WTC11 (cell line): ENCODE results near the gene METTL15.

Experiments
- CBFB ChIP-seq: sonication (generic); formaldehyde crosslinking; IDR thresholded peaks from 2 replicates; pipeline ENCODE4 v1.8.1; 2022; ENCODE audit warnings: mild to moderate bottlenecking, low read depth, missing genetic modification reagents
- CTCF ChIP-seq: fragments of 200-600 bp; IDR thresholded peaks from 2 replicates; pipeline ENCODE4 v1.8.0; 2022; ENCODE audit warnings: antibody characterized with exemption
- ETV6 ChIP-seq: sonication (generic); formaldehyde crosslinking; IDR thresholded peaks from 2 replicates; pipeline ENCODE4 v1.8.1; 2022; ENCODE audit warnings: mild to moderate bottlenecking, missing genetic modification reagents
- GABPB1 ChIP-seq: sonication (generic); formaldehyde crosslinking; IDR thresholded peaks from 2 replicates; pipeline ENCODE4 v1.8.1; 2023; ENCODE audit warnings: mild to moderate bottlenecking, missing genetic modification reagents
- HMGXB4 ChIP-seq: sonication (generic); formaldehyde crosslinking; IDR thresholded peaks from 2 replicates; pipeline ENCODE4 v1.8.1; 2023; ENCODE audit warnings: mild to moderate bottlenecking, moderate library complexity, missing genetic modification reagents
- JUN ChIP-seq: sonication (generic); formaldehyde crosslinking; IDR thresholded peaks from 2 replicates; pipeline ENCODE4 v1.8.0; 2023; ENCODE audit warnings: mild to moderate bottlenecking, missing genetic modification reagents
- MAX ChIP-seq: sonication (generic); formaldehyde crosslinking; IDR thresholded peaks from 2 replicates; pipeline ENCODE4 v1.8.0; 2022; ENCODE audit warnings: mild to moderate bottlenecking, missing genetic modification reagents
- MLX ChIP-seq: sonication (generic); formaldehyde crosslinking; IDR thresholded peaks from 2 replicates; pipeline ENCODE4 v1.8.1; 2023; ENCODE audit warnings: mild to moderate bottlenecking, missing genetic modification reagents, moderate library complexity
- NFE2L1 ChIP-seq: sonication (generic); formaldehyde crosslinking; IDR thresholded peaks from 2 replicates; pipeline ENCODE4 v1.8.1; 2023; ENCODE audit warnings: missing genetic modification reagents
- NFYB ChIP-seq: sonication (generic); formaldehyde crosslinking; conservative IDR thresholded peaks from 2 replicates; pipeline ENCODE4 v1.8.0; 2022; ENCODE audit warnings: low read depth, missing genetic modification reagents
- TCF7 ChIP-seq: sonication (generic); formaldehyde crosslinking; IDR thresholded peaks from 2 replicates; pipeline ENCODE4 v1.8.0; 2022; ENCODE audit warnings: mild to moderate bottlenecking, low read depth, missing genetic modification reagents, moderate library complexity
- TP53 ChIP-seq: sonication (generic); formaldehyde crosslinking; IDR thresholded peaks from 2 replicates; pipeline ENCODE4 v1.8.1; 2023; ENCODE audit warnings: mild to moderate bottlenecking, missing genetic modification reagents
- USF2 ChIP-seq: sonication (generic); formaldehyde crosslinking; IDR thresholded peaks from 2 replicates; pipeline ENCODE4 v1.8.1; 2023; ENCODE audit warnings: mild to moderate bottlenecking, missing genetic modification reagents, moderate library complexity
- ZBTB21 ChIP-seq: sonication (generic); formaldehyde crosslinking; IDR thresholded peaks from 2 replicates; pipeline ENCODE4 v1.8.1; 2023; ENCODE audit warnings: mild to moderate bottlenecking, missing genetic modification reagents, borderline replicate concordance

- TF ChIP-seq MAX (no peak), CTCF (no peak), JUN (CRISPR knock-in tag) (no peak), NFE2L1 (CRISPR knock-in tag) (no peak), ZBTB21 (CRISPR knock-in tag) (no peak), TCF7 (CRISPR knock-in tag) (no peak), MLX (CRISPR knock-in tag) (no peak), NFYB (CRISPR knock-in tag) (no peak), TP53 (CRISPR knock-in tag) (no peak), HMGXB4 (CRISPR knock-in tag) (no peak), ETV6 (no peak), CBFB (CRISPR knock-in tag) (no peak), USF2 (CRISPR knock-in tag) (no peak), GABPB1 (CRISPR knock-in tag) (no peak)
Observed at GRCh38 chr11:28195449-28195848, 87.3 kb downstream of the METTL15 start.
